HG02678 (cell line): ENCODE data around the gene PDZRN3.
A peak's percentile ranks its signal among the peaks of the same experiment; 100 is the strongest.

Experiments
- ATAC-seq: cut with Tn5 transposase; IDR thresholded peaks from one replicate; pipeline ENCODE4 v1.9.1; 2021; ENCODE audit warnings: mild to moderate bottlenecking, moderate library complexity; ENCODE audit not compliant: unreplicated experiment

The PDZRN3 gene

DNA sequence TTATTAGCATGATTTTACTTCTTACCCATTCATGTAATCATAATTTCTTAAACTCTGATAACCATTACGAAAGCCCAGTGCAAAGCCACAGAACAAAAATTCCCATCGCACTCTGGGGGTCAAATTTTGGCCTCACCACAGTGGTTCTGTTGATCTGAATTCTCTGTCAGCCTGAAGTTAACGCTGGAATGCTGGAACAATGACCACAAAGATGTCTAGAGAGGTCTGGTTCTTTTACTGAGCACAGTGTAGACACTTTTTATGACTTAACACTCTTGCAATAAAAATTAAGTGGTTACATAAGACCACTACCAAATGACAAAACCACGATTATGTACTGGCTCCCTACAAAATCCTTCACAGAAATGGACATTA lies 94.7 kb downstream of the PDZRN3 start:
- ATAC-seq, result no peak

DNA sequence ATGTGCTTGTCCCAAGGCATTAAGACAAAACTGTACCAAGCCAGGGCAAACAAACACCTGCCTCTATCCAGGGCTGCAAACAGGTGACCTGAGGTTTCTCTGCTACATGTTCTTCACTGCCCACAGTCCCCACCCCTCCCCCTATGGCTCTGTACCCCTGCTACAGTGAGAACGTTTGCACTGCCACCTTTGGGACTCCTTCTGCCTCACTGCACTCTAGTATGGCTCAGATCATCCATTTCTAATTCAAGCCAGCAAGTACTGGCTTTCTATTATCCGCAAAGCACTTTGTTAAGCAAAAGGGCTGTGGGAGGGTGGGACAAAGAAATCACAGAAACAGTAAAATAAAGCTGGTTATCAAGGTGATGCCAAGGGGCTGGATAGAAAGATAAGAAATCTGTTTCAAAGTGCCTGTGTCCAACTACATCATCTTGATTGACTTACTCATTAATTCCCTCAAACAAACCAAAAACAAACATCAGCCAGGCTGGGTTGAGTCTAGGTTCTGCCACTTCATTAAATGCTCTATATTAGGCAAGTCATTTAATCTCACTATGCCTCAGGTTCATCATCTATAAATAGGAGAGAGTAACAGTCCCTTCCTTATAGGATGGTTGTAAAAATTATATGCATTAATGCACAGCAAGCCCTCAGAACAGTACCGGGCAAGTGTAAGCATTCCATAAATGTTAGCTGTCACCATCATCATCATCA lies 95.3 kb downstream of the PDZRN3 start:
- no peak for ATAC-seq

DNA sequence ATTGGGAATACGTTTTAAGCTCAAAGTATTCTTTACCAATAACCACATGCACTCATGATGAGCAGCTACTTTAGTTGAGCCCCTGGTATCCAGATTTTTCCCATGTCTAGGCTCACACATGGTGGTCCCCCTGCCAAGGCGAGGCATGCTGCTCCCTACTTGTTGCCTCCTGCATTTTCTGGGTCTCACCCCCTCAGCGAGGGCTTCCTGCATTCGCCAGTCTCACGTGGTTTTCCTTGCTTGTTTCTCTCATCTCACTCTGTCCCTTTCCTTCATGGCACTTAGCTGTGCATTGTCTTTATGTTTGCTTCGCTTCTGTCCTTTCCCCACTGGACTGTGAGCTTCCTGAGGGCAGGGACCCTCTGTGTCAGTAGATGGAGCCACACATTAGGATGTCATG lies 99.2 kb downstream of the PDZRN3 start:
- ATAC-seq, result no peak

DNA sequence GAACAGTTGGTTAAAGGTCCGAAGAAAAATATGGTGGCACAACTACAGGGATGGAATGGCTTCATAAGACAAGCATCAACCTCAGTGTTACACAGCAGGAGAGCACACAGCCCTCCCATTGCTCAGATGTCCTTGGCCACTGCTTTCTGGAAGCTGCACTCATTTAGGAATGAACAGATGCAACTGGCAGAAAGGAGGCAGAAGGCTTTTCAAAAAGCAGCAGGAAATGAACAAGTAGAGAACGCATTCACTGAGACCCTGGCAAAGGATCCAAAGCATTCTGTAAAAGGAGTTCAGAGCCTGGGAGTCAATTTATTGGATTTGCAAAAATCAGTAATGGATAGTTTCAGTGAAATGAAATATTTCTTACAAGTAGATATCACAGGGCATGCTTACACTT lies 101.1 kb downstream of the PDZRN3 start:
- ATAC-seq, result no peak

DNA sequence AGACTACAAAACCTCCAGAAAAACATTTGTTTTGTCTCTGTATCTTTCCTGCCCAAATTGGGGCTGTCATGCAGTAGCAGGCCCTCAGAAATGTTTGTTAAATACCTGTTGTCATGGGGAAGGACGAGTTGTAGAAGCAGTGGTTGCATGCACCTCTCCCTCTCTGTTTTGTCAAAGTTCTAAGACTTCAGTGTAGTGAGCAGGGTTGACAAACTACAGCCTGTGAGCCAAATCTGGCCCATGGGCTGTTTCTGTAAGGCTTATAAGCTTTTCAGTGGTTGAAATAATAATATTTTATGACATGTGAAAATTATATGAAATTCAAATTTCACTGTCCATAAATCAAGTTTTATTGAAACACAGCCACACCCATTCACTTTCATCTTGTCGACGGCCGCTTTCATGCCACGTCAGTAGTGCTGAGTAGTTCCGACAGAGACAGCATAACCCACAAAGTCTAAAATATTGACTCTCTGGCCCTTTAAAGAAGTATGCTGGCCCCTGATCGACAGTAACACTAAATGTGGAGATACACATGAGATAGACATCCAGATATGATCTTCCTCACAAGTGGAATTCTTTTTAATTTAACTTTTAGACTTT lies 102.9 kb downstream of the PDZRN3 start:
- ATAC-seq, result no peak

DNA sequence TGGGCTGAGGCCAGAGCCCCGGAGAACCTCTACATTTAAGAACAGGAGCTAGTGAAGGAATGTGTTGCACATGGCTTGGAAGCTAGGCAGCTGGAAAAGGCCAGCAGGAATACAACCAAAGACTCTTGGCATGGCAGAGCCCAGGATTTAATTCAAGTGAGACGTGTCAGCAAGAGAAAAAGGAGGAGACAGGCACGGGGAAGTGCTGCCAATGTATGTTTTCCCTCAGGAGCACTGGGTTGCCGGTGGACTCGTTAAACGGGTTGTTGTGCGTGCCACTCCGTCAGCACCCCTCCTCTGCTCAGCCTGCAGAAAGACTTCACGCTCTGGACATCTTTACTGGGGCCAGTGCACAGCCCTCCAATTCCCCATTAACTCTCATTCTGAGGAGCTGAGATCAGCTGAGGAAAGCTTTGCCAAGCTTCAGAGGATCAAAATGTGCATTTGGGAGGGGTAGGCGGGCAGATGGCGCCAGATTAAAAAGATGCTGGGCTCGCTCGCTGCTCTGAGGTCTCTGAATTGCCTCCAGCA lies 103.7 kb downstream of the PDZRN3 start:
- ATAC-seq, result no peak

DNA sequence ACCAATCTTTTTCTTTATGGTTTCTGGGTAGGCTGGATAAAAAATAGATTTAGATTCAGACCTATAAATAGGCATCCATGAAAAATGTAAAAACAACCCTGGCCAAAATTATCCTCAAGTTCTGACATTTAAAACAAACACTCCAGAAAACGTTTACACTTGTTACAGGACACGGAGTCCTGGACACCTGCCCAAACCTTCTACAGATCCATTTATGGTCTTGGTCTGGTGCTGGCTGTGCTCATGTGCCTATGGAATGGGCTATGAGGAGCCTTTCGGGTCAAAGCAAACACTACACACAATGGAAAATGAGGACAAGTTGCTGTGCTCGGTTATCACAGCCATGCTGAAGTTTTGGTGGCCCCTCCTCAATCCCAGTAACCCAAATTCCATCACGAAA lies 108.1 kb downstream of the PDZRN3 start:
- no peak for ATAC-seq

DNA sequence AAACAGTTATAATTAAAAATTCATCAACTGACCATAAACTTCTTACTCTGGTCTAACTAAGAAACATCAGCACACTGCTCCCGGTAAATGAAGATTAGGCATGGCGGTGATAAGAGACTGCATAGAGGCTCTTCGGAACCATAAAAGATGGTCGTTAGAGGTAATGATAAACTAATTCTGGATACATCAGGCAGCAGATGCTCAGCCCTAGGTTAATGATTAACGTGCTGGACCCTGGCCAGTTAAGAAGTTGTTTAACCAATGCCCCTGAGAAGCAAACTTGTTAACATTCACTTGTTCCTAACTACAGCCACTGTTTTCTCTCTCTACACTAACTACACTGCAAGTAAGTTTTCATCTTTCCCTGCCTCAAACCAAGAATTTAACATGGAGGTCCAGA lies 111.5 kb downstream of the PDZRN3 start:
- no peak for ATAC-seq

DNA sequence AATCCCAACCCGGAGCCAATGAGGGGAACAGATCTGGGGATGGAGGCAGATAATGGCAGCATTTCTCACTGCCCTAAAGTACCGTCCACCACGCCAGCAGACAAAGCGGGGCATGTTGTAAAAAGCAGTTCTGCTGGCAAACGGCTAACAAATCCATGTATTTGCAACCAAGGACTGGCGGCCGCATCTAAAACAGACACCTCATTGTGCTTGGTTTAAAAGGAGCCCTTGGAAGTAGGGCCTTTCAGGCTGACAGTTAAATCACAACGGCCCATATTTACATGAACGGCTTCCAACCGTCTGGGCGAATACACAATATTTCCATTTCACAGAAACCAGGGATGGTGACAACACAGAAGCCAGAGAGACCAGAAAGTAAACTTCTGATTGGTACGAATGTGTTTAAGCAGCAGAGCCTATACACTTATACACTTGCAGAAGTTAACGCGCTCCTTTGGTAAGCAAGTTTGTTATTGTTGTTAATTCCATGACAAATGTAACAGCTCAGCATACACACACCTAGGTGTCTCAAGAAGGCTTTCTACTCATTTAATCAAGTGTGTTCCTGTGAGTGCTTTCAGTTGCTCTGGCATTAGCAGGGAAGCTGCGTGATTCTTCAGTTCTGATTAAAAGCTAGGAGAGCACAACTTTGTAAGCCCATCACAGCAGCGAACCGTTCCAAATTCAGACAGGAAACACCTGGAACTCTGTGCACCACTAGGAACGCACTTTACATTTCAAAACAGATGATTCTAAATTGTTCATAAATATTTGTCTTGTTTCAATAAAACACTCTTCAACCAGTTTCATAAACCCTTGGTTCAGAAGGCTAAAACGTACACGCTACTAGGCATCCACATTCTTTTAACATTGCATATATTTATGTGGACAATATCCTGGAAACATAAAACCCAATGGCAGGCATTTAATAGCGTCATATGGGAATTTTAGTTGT lies 112.9 kb downstream of the PDZRN3 start:
- ATAC-seq, result no peak

DNA sequence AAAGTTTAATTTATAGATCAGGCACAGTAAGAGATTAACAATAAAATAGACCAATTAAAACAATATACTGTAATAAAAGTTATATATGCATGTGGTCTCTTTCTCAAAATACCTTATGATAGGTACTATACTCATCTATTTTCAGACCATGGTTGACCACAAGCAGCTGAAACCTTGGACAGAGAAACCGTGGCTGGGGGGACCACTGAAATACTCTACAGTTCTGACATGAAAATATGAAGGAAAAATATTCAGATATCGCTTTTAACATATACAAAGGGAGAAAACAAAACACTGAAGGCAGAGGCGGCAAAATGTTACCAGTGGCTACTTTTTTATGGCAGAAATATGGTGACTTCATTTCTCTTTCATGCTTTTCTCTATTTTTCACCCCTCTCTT lies 114.0 kb downstream of the PDZRN3 start:
- ATAC-seq, result no peak

DNA sequence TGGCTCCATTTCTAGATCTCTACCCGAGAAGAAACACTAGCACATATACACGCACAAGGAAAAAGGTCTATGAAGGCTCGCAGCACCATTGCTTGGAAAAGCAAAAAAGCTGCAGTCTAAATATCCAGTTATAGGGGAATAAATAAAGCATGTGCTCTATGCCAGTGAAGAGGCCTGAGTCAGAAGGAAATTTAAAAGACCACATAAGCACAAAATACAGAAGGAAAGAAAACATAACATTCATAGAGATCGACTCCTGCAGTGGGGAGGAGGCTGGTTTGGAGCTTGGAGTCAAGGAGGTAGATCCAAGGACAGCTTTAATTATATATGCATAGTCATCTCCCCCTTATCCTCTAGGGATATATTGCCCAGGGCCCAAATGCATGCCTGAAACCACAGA lies 114.4 kb downstream of the PDZRN3 start:
- no peak for ATAC-seq

DNA sequence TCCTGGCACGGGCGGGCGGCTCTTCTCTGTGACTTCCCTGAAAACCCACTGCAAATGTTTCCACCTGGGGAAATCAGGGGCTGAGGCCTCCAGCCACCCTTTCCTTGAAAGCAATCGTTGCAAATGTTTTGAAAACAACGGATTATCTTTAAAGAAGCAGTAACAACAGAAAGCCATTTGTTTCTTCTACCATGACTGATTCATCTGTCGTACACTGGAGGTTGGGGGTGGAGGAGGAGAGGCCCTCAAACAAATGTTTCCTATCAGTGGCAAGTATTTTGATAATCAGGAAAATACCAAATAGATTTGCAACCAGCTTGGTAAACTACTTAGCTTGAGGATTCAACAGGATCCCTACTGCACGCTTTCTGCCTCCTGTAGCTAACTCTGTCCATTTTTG lies 114.9 kb downstream of the PDZRN3 start:
- ATAC-seq, result no peak

DNA sequence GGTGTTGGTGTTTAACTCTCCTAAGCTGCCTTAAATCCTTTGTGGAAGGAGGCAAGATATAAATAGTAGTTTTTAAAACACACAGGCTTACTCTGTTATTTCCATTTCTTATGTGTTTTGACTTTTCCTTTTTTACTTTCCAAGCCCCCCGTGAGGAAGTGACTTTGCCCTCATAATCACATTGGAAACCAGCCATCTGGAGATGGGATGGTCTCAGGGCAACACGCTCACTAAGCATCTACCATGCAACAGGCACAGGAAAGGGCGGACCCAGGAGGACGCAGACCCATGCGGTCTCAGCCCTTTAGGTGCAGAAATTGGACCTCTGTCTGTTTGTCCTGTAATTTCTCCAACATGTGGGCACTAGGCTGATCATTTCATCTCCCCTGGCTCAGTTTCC lies 115.7 kb downstream of the PDZRN3 start:
- no peak for ATAC-seq

DNA sequence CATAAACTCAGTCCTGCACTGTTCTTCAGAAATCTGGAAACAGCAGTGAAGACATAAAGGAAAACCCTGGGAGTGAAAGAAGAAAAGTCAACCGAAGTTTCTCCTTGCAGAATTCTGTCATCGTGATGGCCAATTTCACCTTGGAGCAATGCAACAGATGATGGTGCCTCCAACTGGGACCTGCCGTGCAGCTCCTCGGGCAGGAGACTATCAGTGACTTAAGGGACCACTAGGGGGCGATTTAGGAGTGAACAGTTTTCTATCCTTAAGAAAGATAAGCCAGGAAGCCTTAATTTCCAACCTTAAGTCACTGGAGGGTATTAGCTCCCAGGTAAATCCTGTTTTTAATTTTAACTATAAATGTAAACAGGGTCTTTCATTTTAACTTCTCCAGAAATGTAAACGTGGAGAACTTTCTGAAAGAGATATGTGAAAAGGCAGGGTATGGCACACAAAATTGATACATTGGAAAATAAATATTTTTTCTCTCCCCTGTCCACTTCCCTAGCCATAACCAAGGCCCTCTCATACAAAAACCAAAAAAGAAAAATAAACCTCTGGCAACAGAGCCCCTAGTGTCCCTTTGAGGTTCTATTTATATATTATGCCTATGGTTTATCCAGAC lies 116.3 kb downstream of the PDZRN3 start:
- ATAC-seq, result peak; percentile 71

DNA sequence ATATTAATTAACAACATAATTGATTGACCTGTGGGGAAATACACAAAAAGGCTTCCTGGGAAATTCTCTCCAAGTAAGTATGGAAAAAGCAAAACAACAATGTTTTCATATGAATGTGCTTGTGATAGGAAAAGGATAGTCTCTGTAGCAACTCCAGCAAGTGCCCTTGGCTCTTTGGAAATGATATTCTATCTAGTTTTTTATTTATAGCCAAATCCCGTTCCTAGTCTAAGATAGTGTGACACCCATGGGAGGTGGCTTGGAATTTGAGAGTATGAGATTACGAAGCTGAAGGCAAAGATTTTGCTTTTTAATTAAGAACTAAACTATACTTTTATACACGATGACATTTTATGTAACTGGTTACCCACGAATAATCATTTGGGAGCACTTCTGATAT lies 119.9 kb downstream of the PDZRN3 start:
- no peak for ATAC-seq

DNA sequence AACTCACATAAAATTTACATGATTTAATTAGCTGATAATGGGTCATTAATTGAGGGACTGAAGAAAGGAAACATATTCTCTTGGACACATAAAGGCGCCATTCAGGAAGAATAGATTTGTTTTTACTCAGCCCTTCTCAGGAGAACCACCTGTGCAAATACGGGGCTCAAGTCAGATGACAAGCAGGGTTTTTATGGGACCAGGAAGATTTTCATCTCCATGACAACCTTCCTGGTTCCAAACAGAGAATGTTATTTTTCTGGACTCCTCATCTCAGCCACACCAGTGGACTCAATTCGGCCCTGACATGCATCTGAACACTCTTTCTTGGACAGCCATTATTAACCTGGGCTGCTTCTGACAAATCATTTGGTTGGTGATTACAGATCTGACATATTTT lies 120.5 kb downstream of the PDZRN3 start:
- no peak for ATAC-seq

DNA sequence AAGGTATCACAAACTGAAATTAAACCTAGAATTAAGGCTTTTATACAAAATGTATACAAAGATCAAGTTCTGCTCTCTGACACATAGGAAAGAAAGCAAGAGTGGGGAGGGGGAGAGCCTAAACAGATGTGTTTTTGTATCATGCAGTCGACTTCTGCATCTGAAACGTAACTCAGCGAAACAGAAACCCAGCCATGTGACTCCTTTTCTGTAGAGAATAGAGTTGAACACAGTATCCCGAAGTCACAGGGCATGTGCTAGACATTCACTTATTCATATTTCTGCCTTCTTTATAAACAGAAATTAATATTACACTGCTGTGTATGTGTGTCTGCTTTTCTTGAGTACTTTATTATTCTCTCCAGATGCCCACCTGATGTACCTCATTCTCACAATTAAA lies 121.0 kb downstream of the PDZRN3 start:
- ATAC-seq, result peak; percentile 52

DNA sequence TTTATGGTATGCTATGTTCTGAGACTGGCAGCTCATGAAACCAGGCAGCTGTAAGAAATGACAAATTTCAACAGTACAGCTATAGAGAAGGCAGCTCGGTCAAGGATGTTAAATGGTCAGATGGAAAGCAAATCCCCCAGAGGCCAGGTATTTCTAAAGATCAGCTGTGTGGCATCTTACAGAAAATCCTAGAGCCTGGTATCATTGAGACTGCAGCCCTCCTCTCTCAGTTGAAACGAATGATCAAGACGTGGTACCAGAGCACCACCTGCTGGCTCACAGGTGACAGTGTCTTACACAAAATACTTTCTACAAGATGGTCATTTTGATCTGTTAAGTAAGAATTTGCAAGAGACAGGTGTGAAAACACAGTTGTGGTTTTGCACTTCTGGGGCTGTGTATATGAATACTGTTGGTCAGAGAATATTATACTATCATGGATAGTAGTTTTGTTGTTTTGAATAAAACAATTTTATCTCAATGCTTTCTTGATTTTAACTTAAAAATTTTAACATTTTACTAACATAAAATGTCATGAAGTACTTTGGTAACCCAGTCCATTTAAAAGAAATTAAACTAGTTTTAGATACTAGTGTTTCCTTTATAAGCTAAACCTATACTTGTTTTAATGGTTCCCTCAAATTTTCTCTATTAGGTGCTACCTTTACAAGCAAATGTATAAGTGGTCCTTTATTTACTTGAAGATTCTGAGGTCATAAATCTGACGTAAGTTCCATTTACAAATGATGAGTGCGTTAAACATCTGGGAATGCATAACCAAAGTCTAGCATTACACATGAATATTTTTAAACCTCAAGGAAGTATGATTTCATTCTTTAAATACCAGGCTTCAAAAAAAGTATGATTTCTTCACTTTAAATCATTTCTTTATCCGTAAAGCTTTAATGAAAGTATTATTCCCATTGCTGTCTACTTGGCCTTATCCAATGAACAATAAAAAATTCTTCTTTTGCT lies 121.8 kb downstream of the PDZRN3 start:
- ATAC-seq, result peak; percentile 73

DNA sequence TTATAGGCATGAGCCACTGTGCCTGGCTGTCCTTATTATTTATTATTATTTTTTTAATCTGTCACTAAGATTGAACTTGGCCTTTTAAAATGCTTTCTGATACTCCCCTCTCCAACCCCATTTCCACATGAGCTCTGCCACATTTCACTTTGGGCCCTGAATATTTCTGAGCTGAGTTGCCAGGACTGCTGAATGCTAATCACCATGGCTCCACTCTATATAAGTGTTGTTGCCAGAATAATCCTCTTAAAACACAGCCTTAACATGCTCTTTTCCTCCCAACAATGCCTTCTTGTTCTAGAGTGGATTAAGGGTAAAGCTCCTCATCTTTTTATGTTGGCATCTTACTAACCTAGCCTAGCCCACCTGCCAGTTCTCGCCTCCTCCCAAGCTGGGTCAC lies 124.4 kb downstream of the PDZRN3 start:
- ATAC-seq, result no peak

DNA sequence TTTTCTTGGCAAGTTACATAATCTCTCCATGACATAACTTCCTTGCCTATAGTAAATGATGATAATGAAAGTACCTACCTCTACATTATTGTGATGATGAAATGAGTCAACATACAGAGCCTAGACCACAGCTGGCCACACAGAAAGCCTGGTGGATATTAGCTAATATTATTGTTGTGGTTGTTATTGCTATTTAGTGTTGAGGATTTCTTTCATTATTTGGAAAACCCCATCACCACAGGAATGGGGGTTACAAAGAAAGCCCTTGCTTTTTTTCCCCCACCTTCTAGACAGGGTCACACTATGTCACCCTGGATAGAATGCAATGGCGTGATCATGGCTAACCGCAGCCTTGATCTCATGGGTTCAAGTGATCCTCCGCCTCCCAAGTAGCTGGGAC lies 125.0 kb downstream of the PDZRN3 start:
- peak; percentile 39 for ATAC-seq
